SK-N-SH treated with all-trans-retinoic acid at 6 μM for 48 hours (cell line): ENCODE results near the gene CACNB2.

Source experiments
- ARNTL ChIP-seq: fragments of 450-650 bp; formaldehyde crosslinking; IDR thresholded peaks from 2 replicates; pipeline ENCODE4 v1.5.0; 2020; ENCODE audit warnings: low read depth, mild to moderate bottlenecking, moderate library complexity, borderline replicate concordance
- CREB5 ChIP-seq: fragments of 250-450 bp; sonication (Bioruptor Pico); IDR thresholded peaks from 2 replicates; pipeline ENCODE4 v1.5.1; 2020; ENCODE audit warnings: low read depth, mild to moderate bottlenecking, moderate library complexity
- CSDC2 ChIP-seq: fragments of 250-450 bp; sonication (Bioruptor Pico); IDR thresholded peaks from 2 replicates; pipeline ENCODE4 v1.5.0; 2020; ENCODE audit warnings: mild to moderate bottlenecking, moderate library complexity
- GLIS3 ChIP-seq: fragments of 250-450 bp; sonication (Bioruptor Pico); IDR thresholded peaks from 2 replicates; pipeline ENCODE4 v1.5.0; 2020; ENCODE audit warnings: mild to moderate bottlenecking, moderate library complexity
- PATZ1 ChIP-seq: fragments of 250-450 bp; sonication (Bioruptor Pico); IDR thresholded peaks from 2 replicates; pipeline ENCODE4 v1.8.0; 2020; ENCODE audit warnings: mild to moderate bottlenecking, moderate library complexity, borderline replicate concordance
- PPARA ChIP-seq: fragments of 250-450 bp; sonication (Bioruptor Pico); IDR thresholded peaks from 2 replicates; pipeline ENCODE4 v1.5.0; 2020; ENCODE audit warnings: mild to moderate bottlenecking, borderline replicate concordance
- TOX ChIP-seq: fragments of 250-450 bp; sonication (Bioruptor Pico); IDR thresholded peaks from 2 replicates; pipeline ENCODE4 v1.8.0; 2021; ENCODE audit warnings: mild to moderate bottlenecking, moderate library complexity, borderline replicate concordance
- ZC3H10 ChIP-seq: fragments of 250-450 bp; sonication (Bioruptor Pico); IDR thresholded peaks from 2 replicates; pipeline ENCODE4 v1.5.1; 2021; ENCODE audit warnings: mild to moderate bottlenecking, moderate library complexity
- ZFP30 ChIP-seq: fragments of 450-650 bp; formaldehyde crosslinking; IDR thresholded peaks from 2 replicates; pipeline ENCODE4 v1.5.0; 2022; ENCODE audit warnings: mild to moderate bottlenecking, moderate library complexity
- ZNF565 ChIP-seq: fragments of 450-650 bp; formaldehyde crosslinking; conservative IDR thresholded peaks from 2 replicates; pipeline ENCODE4 v1.5.0; 2020; ENCODE audit warnings: low read depth, mild to moderate bottlenecking, moderate library complexity

- TF ChIP-seq CSDC2 (CRISPR knock-in tag), result no peak
- no peak for TF ChIP-seq ARNTL (CRISPR knock-in tag)
- no peak for TF ChIP-seq ZFP30 (CRISPR knock-in tag)
- no peak for TF ChIP-seq GLIS3
- no peak for TF ChIP-seq PATZ1 (CRISPR knock-in tag)
- TF ChIP-seq CREB5, result no peak
- TF ChIP-seq ZNF565 (CRISPR knock-in tag), result no peak
- TF ChIP-seq ZC3H10 (CRISPR knock-in tag), result no peak
- no peak for TF ChIP-seq PPARA
- TF ChIP-seq TOX, result no peak
Observed at GRCh38 chr10:18545621-18546305, 405.5 kb downstream of the CACNB2 start.
